Vagina (tissue), 2 donors: ENCODE data around the gene CDK9. TPM values are rescaled to one million over a fixed set of nuclear protein-coding genes. Genes with fewer than 3 reads are reported as not detected.
"Not testable (repeated sequence)": the region's sequence is repeated elsewhere in the genome, so short reads cannot be mapped to it uniquely, and the experiment has no call there.

ENCODE experiments used
- DNase-seq, 2 donors: peaks; one replicate each; pipeline ENCODE4 v3.0.0-alpha.2; 2017; ENCODE audit errors: extremely low spot score in 2 of 2
- H3K27ac ChIP-seq: fragments of 200-600 bp; sonication (generic); one replicate; pipeline ENCODE4 v1.5.1; 2019
- H3K27me3 ChIP-seq: fragments of 200-600 bp; sonication (generic); one replicate; pipeline ENCODE4 v1.5.1; 2019
- H3K36me3 ChIP-seq, 2 donors: fragments of 200-600 bp; sonication (generic); one replicate each; pipeline ENCODE4 v1.5.1; 2017 to 2019
- H3K4me1 ChIP-seq: fragments of 200-600 bp; sonication (generic); one replicate; pipeline ENCODE4 v1.5.1; 2019
- H3K4me3 ChIP-seq, 2 donors: fragments of 200-600 bp; sonication (generic); 1 replicate in 1 of 2; 2 replicates in 1 of 2; pipeline ENCODE4 v1.5.1; 2016 to 2019
- H3K9me3 ChIP-seq: fragments of 200-600 bp; sonication (generic); one replicate; pipeline ENCODE4 v1.5.1; 2019
- CTCF ChIP-seq, 3 experiments: fragments of 450-650 bp in 2 of 3; fragments of 200-600 bp in 1 of 3; sonication (generic) in 1 of 3; IDR thresholded peaks; one replicate each; pipeline ENCODE4 v1.5.1; 2017 to 2019; ENCODE audit warnings: antibody characterized with exemption in 3 of 3, mild to moderate bottlenecking in 2 of 3, moderate library complexity in 2 of 3
- POLR2A ChIP-seq, 2 donors: fragments of 450-650 bp; IDR thresholded peaks; one replicate each; pipeline ENCODE4 v1.6.1; 2017; ENCODE audit warnings: antibody characterized with exemption in 2 of 2, mild to moderate bottlenecking in 2 of 2, moderate library complexity in 2 of 2
- POLR2AphosphoS5 ChIP-seq, 2 donors: sonication (generic); formaldehyde crosslinking; IDR thresholded peaks; one replicate each; pipeline ENCODE4 v1.9.0; 2017; ENCODE audit warnings: antibody characterized with exemption in 2 of 2, mild to moderate bottlenecking in 2 of 2, low read depth in 1 of 2; ENCODE audit not compliant: insufficient read depth in 1 of 2
- intact Hi-C: fragments of 100-400 bp; cut with DNase I; formaldehyde crosslinking; loops from one replicate; pipeline ENCODE4 v1.15.1; 2023
- total RNA-seq: library from RNA; depleted of rRNA; stranded (reverse); fragments of >200 nt; gene quantifications from one replicate; pipeline ENCODE4 v1.2.3, GENCODE V29; 2016

The CDK9 gene
- total RNA-seq, 1 donor from 2014 or later = 66.3 TPM

GRCh38 chr9:127779136-127779981, 6.5 kb upstream of the CDK9 start:
- no peak for DNase-seq
- no peaks in the 10 kb centered on the region for H3K36me3 ChIP-seq
- peak overlapping the region; percentile 70 for H3K27ac ChIP-seq
- intact Hi-C loops = no loop called here
- no peaks in the 10 kb centered on the region for H3K9me3 ChIP-seq
- peaks cover 12% of the 10 kb centered on the region for H3K4me1 ChIP-seq
- peak overlapping the region in 1 of 2 donors; percentile 19 for H3K4me3 ChIP-seq
- TF ChIP-seq POLR2AphosphoS5 (IDR thresholded peaks at IDR 0.05; ENCODE audit: insufficient read depth in 1 of 2, low read depth in 1 of 2) (no peak), CTCF (IDR thresholded peaks at IDR 0.05) (no peak)
- H3K27me3 ChIP-seq = no peaks in the 10 kb centered on the region

GRCh38 chr9:127780126-127780885, 5.5 kb upstream of the CDK9 start:
- Histone ChIP-seq H3K36me3 (no peaks in the 10 kb centered on the region), H3K4me1 (peaks cover 17% of the 10 kb centered on the region), H3K4me3 (no peak overlapping the region), H3K9me3 (no peaks in the 10 kb centered on the region), H3K27ac (no peak overlapping the region), H3K27me3 (no peaks in the 10 kb centered on the region)
- intact Hi-C loops = loop anchor here (5.0 kb wide), 1 partner anchor 193 kb away; no protein-coding TSS in a partner anchor
- no peak for DNase-seq
- TF ChIP-seq POLR2A (IDR thresholded peaks at IDR 0.05) (no peak), CTCF (IDR thresholded peaks at IDR 0.05) (no peak), POLR2AphosphoS5 (IDR thresholded peaks at IDR 0.05; ENCODE audit: insufficient read depth in 1 of 2, low read depth in 1 of 2) (no peak)

- H3K4me3 ChIP-seq, H3K36me3 ChIP-seq, H3K27ac ChIP-seq, DNase-seq, H3K9me3 ChIP-seq, H3K27me3 ChIP-seq: not testable (repeated sequence)
- intact Hi-C loops = loop anchor here (5.0 kb wide), 1 partner anchor 194 kb away; no protein-coding TSS in a partner anchor
- peaks cover 17% of the 10 kb centered on the region for H3K4me1 ChIP-seq
Measured at GRCh38 chr9:127780909-127781308, 4.9 kb upstream of the CDK9 start.

GRCh38 chr9:127781806-127782205, 4.0 kb upstream of the CDK9 start:
- TF ChIP-seq POLR2A (IDR thresholded peaks at IDR 0.05) (no peak), POLR2AphosphoS5 (IDR thresholded peaks at IDR 0.05; ENCODE audit: insufficient read depth in 1 of 2, low read depth in 1 of 2) (no peak), CTCF (IDR thresholded peaks at IDR 0.05) (no peak)
- H3K36me3 ChIP-seq = no peaks in the 10 kb centered on the region
- H3K4me1 ChIP-seq = peaks cover 21% of the 10 kb centered on the region
- no peaks in the 10 kb centered on the region for H3K27me3 ChIP-seq
- H3K4me3 ChIP-seq = no peak overlapping the region
- intact Hi-C loops = loop anchor here (5.0 kb wide), 1 partner anchor 195 kb away; no protein-coding TSS in a partner anchor
- DNase-seq = no peak
- no peaks in the 10 kb centered on the region for H3K9me3 ChIP-seq
- no peak overlapping the region for H3K27ac ChIP-seq

GRCh38 chr9:127783111-127784008, 2.5 kb upstream of the CDK9 start:
- Histone ChIP-seq H3K27me3 (no peaks in the 10 kb centered on the region), H3K4me1 (peaks cover 36% of the 10 kb centered on the region), H3K36me3 (peaks cover 0 to 13% of the 10 kb centered on the region in 2 donors), H3K27ac (peak overlapping the region; percentile 91), H3K4me3 (no peak overlapping the region), H3K9me3 (no peaks in the 10 kb centered on the region)
- intact Hi-C loops = loop anchor here (2.0 to 5.0 kb wide), 2 partner anchors 49 to 196 kb away; partner anchors contain the start of gene TOR2A
- TF ChIP-seq CTCF (IDR thresholded peaks at IDR 0.05) = no peak
- peak in 1 of 2 donors; percentile 47 for TF ChIP-seq POLR2AphosphoS5 (IDR thresholded peaks at IDR 0.05; ENCODE audit: insufficient read depth in 1 of 2, low read depth in 1 of 2)
- no peak for TF ChIP-seq POLR2A (IDR thresholded peaks at IDR 0.05)
- DNase-seq = no peak
